ENCODE measurements around the gene SPTBN1. TPM values are rescaled to one million over a fixed set of nuclear protein-coding genes. Genes with fewer than 3 reads are reported as not detected.

The SPTBN1 gene
- total and polyA plus RNA-seq, 2 experiments from 2014 or later: 57.7 to 187 TPM

GRCh38 chr2:54510916-54511315, 54.8 kb downstream of the SPTBN1 start:
- H3K9me3 ChIP-seq (ENCODE audit: low read depth): no peaks in the 10 kb centered on the region
- peaks cover 15% of the 10 kb centered on the region for H3K4me1 ChIP-seq (ENCODE audit: insufficient read depth)
- peaks cover 100% of the 10 kb centered on the region for H3K79me2 ChIP-seq (ENCODE audit: insufficient read depth)
- in situ Hi-C loops (cut with MboI): no loop called here
- H2AFZ ChIP-seq: no peak overlapping the region
- DNase-seq: no peak
- H3K4me2 ChIP-seq (ENCODE audit: unreplicated experiment): no peak overlapping the region
- TF ChIP-seq EZH2 (IDR thresholded peaks at IDR 0.05; ENCODE audit: insufficient read depth, poor library complexity, severe bottlenecking) (no peak), EZH2phosphoT487 (IDR thresholded peaks at IDR 0.05; ENCODE audit: insufficient read depth, low read depth) (no peak)
- WGBS, 2 experiments (ENCODE audit: low coverage in 1 of 2, low lambda C conversion rate in 2 of 2, missing lambda C conversion rate in 2 of 2): 26 to 41% methylated on average over 2 of the region's 2 CpGs
- H3F3A ChIP-seq (ENCODE audit: insufficient read depth): no peaks in the 10 kb centered on the region; the same call in 1 of the 2 replicates
- H3K27me3 ChIP-seq (replicated peaks; ENCODE audit: insufficient read depth): no peaks in the 10 kb centered on the region
- no peak overlapping the region for H3K9ac ChIP-seq
- no peaks in the 10 kb centered on the region for H3K9me2 ChIP-seq (ENCODE audit: insufficient read depth)
- no peak overlapping the region for H3K4me3 ChIP-seq
- H3K36me3 ChIP-seq (ENCODE audit: low read depth): no peaks in the 10 kb centered on the region
- no peak overlapping the region for H3K27ac ChIP-seq
- H4K20me1 ChIP-seq (ENCODE audit: insufficient read depth): peaks cover 7% of the 10 kb centered on the region; the same call in 1 of the 2 replicates

GRCh38 chr2:54512183-54512582, 56.1 kb downstream of the SPTBN1 start:
- H3K27ac ChIP-seq: no peak overlapping the region
- 96 to 98% methylated on average over 3 of the region's 3 CpGs for WGBS, 2 experiments (ENCODE audit: low coverage in 1 of 2, low lambda C conversion rate in 2 of 2, missing lambda C conversion rate in 2 of 2)
- H4K20me1 ChIP-seq (ENCODE audit: insufficient read depth): peaks cover 7% of the 10 kb centered on the region; the same call in 1 of the 2 replicates
- no peak for DNase-seq
- H3K9ac ChIP-seq: no peak overlapping the region
- in situ Hi-C loops (cut with MboI): no loop called here
- peaks cover 100% of the 10 kb centered on the region for H3K79me2 ChIP-seq (ENCODE audit: insufficient read depth)
- TF ChIP-seq EZH2phosphoT487 (IDR thresholded peaks at IDR 0.05; ENCODE audit: insufficient read depth, low read depth) (no peak), EZH2 (IDR thresholded peaks at IDR 0.05; ENCODE audit: insufficient read depth, poor library complexity, severe bottlenecking) (no peak)
- H3K36me3 ChIP-seq (ENCODE audit: low read depth): no peaks in the 10 kb centered on the region
- H3K4me3 ChIP-seq: no peak overlapping the region
- H2AFZ ChIP-seq: no peak overlapping the region
- H3F3A ChIP-seq (ENCODE audit: insufficient read depth): no peaks in the 10 kb centered on the region; the same call in 1 of the 2 replicates
- peaks cover 15% of the 10 kb centered on the region for H3K4me1 ChIP-seq (ENCODE audit: insufficient read depth)
- no peaks in the 10 kb centered on the region for H3K9me3 ChIP-seq (ENCODE audit: low read depth)
- H3K9me2 ChIP-seq (ENCODE audit: insufficient read depth): no peaks in the 10 kb centered on the region
- H3K4me2 ChIP-seq (ENCODE audit: unreplicated experiment): no peak overlapping the region
- no peaks in the 10 kb centered on the region for H3K27me3 ChIP-seq (replicated peaks; ENCODE audit: insufficient read depth)

GRCh38 chr2:54512663-54513362, 56.7 kb downstream of the SPTBN1 start:
- Histone ChIP-seq H2AFZ (no peak overlapping the region), H3K27me3 (replicated peaks; ENCODE audit: insufficient read depth) (no peaks in the 10 kb centered on the region), H3F3A (ENCODE audit: insufficient read depth) (no peaks in the 10 kb centered on the region; the same call in 1 of the 2 replicates), H3K9me2 (ENCODE audit: insufficient read depth) (no peaks in the 10 kb centered on the region), H3K79me2 (ENCODE audit: insufficient read depth) (peaks cover 100% of the 10 kb centered on the region), H3K4me3 (no peak overlapping the region), H3K27ac (no peak overlapping the region), H4K20me1 (ENCODE audit: insufficient read depth) (peaks cover 7% of the 10 kb centered on the region; the same call in 1 of the 2 replicates), H3K4me1 (ENCODE audit: insufficient read depth) (peaks cover 15% of the 10 kb centered on the region), H3K36me3 (ENCODE audit: low read depth) (no peaks in the 10 kb centered on the region), H3K9me3 (ENCODE audit: low read depth) (no peaks in the 10 kb centered on the region), H3K4me2 (ENCODE audit: unreplicated experiment) (no peak overlapping the region), H3K9ac (no peak overlapping the region)
- DNase-seq: no peak
- 83 to 85% methylated on average over 4 of the region's 4 CpGs for WGBS, 2 experiments (ENCODE audit: low coverage in 1 of 2, low lambda C conversion rate in 2 of 2, missing lambda C conversion rate in 2 of 2)
- in situ Hi-C loops (cut with MboI): no loop called here
- TF ChIP-seq EZH2 (IDR thresholded peaks at IDR 0.05; ENCODE audit: insufficient read depth, poor library complexity, severe bottlenecking) (no peak), EZH2phosphoT487 (IDR thresholded peaks at IDR 0.05; ENCODE audit: insufficient read depth, low read depth) (no peak)

- TF ChIP-seq EZH2phosphoT487 (IDR thresholded peaks at IDR 0.05; ENCODE audit: insufficient read depth, low read depth) (no peak), EZH2 (IDR thresholded peaks at IDR 0.05; ENCODE audit: insufficient read depth, poor library complexity, severe bottlenecking) (no peak)
- H3F3A ChIP-seq (ENCODE audit: insufficient read depth): no peaks in the 10 kb centered on the region; the same call in 1 of the 2 replicates
- no peak overlapping the region for H3K4me2 ChIP-seq (ENCODE audit: unreplicated experiment)
- no peaks in the 10 kb centered on the region for H3K36me3 ChIP-seq (ENCODE audit: low read depth)
- H3K79me2 ChIP-seq (ENCODE audit: insufficient read depth): peaks cover 100% of the 10 kb centered on the region
- no peak for DNase-seq
- no peak overlapping the region for H3K4me3 ChIP-seq
- no peaks in the 10 kb centered on the region for H3K27me3 ChIP-seq (replicated peaks; ENCODE audit: insufficient read depth)
- H3K9ac ChIP-seq: no peak overlapping the region
- H3K27ac ChIP-seq: no peak overlapping the region
- no peak overlapping the region for H2AFZ ChIP-seq
- no peaks in the 10 kb centered on the region for H3K9me2 ChIP-seq (ENCODE audit: insufficient read depth)
- peaks cover 7% of the 10 kb centered on the region; the same call in 1 of the 2 replicates for H4K20me1 ChIP-seq (ENCODE audit: insufficient read depth)
- H3K9me3 ChIP-seq (ENCODE audit: low read depth): no peaks in the 10 kb centered on the region
- peaks cover 15% of the 10 kb centered on the region for H3K4me1 ChIP-seq (ENCODE audit: insufficient read depth)
- in situ Hi-C loops (cut with MboI): no loop called here
Observed at GRCh38 chr2:54513363-54513715, 57.2 kb downstream of the SPTBN1 start.

Data from GM23248 (cell line).